ENCODE results near the gene PIGQ. TPM values are rescaled to one million over a fixed set of nuclear protein-coding genes. Genes with fewer than 3 reads are reported as not detected.

Gene PIGQ

GRCh38 chr16:632486-633335 lies 62.9 kb downstream of the PIGQ start:
- peak overlapping the region; percentile 53 for H4K91ac ChIP-seq (ENCODE audit: low read depth, low read length, poor library complexity)
- H3K36me3 ChIP-seq (replicated peaks in 1 of 2; ENCODE audit: control insufficient read depth in 2 of 2, insufficient read depth in 2 of 2, low read length in 2 of 2) = peaks cover 12 to 36% of the 10 kb centered on the region in 2 donors
- H4K8ac ChIP-seq (ENCODE audit: low read depth, low read length) = peak overlapping the region; percentile 65
- H3K9me3 ChIP-seq (replicated peaks in 1 of 2; ENCODE audit: control insufficient read depth in 2 of 2, insufficient read depth in 1 of 2, low read depth in 1 of 2, low read length in 2 of 2) = no peaks in the 10 kb centered on the region
- no peak overlapping the region for H2BK5ac ChIP-seq (ENCODE audit: low read length)
- H3K9ac ChIP-seq (ENCODE audit: low read depth, low read length, poor library complexity) = peak overlapping the region; percentile 77
- H3K14ac ChIP-seq (ENCODE audit: low read length) = peak overlapping the region; percentile 38
- peaks cover 22% of the 10 kb centered on the region for H3K79me1 ChIP-seq (ENCODE audit: low read depth, low read length)
- no peak overlapping the region for H3K27ac ChIP-seq (replicated peaks; ENCODE audit: low read length)
- H3K4me3 ChIP-seq (ENCODE audit: low read length in 2 of 2) = no peak overlapping the region
- H3K27me3 ChIP-seq (ENCODE audit: control insufficient read depth in 3 of 3, insufficient read depth in 3 of 3, low read depth in 1 of 3, low read length in 3 of 3) = peaks cover 0 to 1% (median 0%) of the 10 kb centered on the region in 3 experiments
- H3K23ac ChIP-seq (ENCODE audit: low read depth, low read length, poor library complexity) = peak overlapping the region; percentile 65
- no peak overlapping the region for H3K4me2 ChIP-seq (ENCODE audit: insufficient read depth, low read length, poor library complexity, severe bottlenecking)
- DNase-seq (ENCODE audit: low spot score) = no peak
- peak overlapping the region; percentile 53 for H3K4ac ChIP-seq (ENCODE audit: low read length)
- H2BK12ac ChIP-seq (ENCODE audit: low read length) = peak overlapping the region; percentile 73
- WGBS, 2 donors (ENCODE audit: extremely low coverage in 2 of 2, insufficient read length in 2 of 2, insufficient replicate concordance in 1 of 2) = no CpG with 5 or more reads among the region's 67 CpGs
- no peak overlapping the region for H2AFZ ChIP-seq (ENCODE audit: low read length)
- peaks cover 31 to 40% of the 10 kb centered on the region in 2 donors for H3K4me1 ChIP-seq (ENCODE audit: control insufficient read depth in 2 of 2, insufficient read depth in 1 of 2, low read depth in 1 of 2, low read length in 2 of 2)
- H2BK15ac ChIP-seq (ENCODE audit: low read length) = peak overlapping the region; percentile 81
- H2AK5ac ChIP-seq (ENCODE audit: low read depth, low read length) = peak overlapping the region; percentile 94
- peak overlapping the region; percentile 89 for H3K18ac ChIP-seq (ENCODE audit: low read length)
- H2BK120ac ChIP-seq (ENCODE audit: low read depth, low read length) = peak overlapping the region; percentile 72

- Histone ChIP-seq H2AFZ (ENCODE audit: low read length) (no peak overlapping the region), H3K4me3 (ENCODE audit: low read length in 2 of 2) (peak overlapping the region in 1 of 2 donors; percentile 13), H4K8ac (ENCODE audit: low read depth, low read length) (no peak overlapping the region), H2AK5ac (ENCODE audit: low read depth, low read length) (no peak overlapping the region), H2BK120ac (ENCODE audit: low read depth, low read length) (no peak overlapping the region), H3K9me3 (replicated peaks in 1 of 2; ENCODE audit: control insufficient read depth in 2 of 2, insufficient read depth in 1 of 2, low read depth in 1 of 2, low read length in 2 of 2) (no peaks in the 10 kb centered on the region), H2BK15ac (ENCODE audit: low read length) (peak overlapping the region; percentile 81), H2BK5ac (ENCODE audit: low read length) (no peak overlapping the region), H4K91ac (ENCODE audit: low read depth, low read length, poor library complexity) (peak overlapping the region; percentile 30), H3K36me3 (replicated peaks in 1 of 2; ENCODE audit: control insufficient read depth in 2 of 2, insufficient read depth in 2 of 2, low read length in 2 of 2) (peaks cover 12 to 28% of the 10 kb centered on the region in 2 donors), H3K27ac (replicated peaks; ENCODE audit: low read length) (no peak overlapping the region), H2BK12ac (ENCODE audit: low read length) (peak overlapping the region; percentile 58), H3K27me3 (ENCODE audit: control insufficient read depth in 3 of 3, insufficient read depth in 3 of 3, low read depth in 1 of 3, low read length in 3 of 3) (peaks cover 0 to 1% (median 0%) of the 10 kb centered on the region in 3 experiments), H3K18ac (ENCODE audit: low read length) (no peak overlapping the region), H3K4me1 (ENCODE audit: control insufficient read depth in 2 of 2, insufficient read depth in 1 of 2, low read depth in 1 of 2, low read length in 2 of 2) (peaks cover 37 to 42% of the 10 kb centered on the region in 2 donors), H3K23ac (ENCODE audit: low read depth, low read length, poor library complexity) (peak overlapping the region; percentile 65), H3K4me2 (ENCODE audit: insufficient read depth, low read length, poor library complexity, severe bottlenecking) (no peak overlapping the region), H3K14ac (ENCODE audit: low read length) (no peak overlapping the region), H3K4ac (ENCODE audit: low read length) (no peak overlapping the region), H3K9ac (ENCODE audit: low read depth, low read length, poor library complexity) (no peak overlapping the region), H3K79me1 (ENCODE audit: low read depth, low read length) (peaks cover 22% of the 10 kb centered on the region)
- no peak for DNase-seq (ENCODE audit: low spot score)
- WGBS, 2 donors (ENCODE audit: extremely low coverage in 2 of 2, insufficient read length in 2 of 2, insufficient replicate concordance in 1 of 2) = no CpG with 5 or more reads among the region's 74 CpGs
Measured at GRCh38 chr16:633336-634050, 63.7 kb downstream of the PIGQ start.

Small RNA genes within 50 kb of the gene (small RNA-seq; reads per million reads assigned to genes)
- 34.7 reads per million, percentile 89 among the genes with 10 or more reads in this experiment for gene MIR3176 (ENCODE audit: insufficient read depth)
- gene MIR5587 (ENCODE audit: insufficient read depth) = 3.9 reads per million, percentile 6 among the genes with 10 or more reads in this experiment
- not detected for gene Z98883.1 (ENCODE audit: insufficient read depth)
